Nephron (organoid): ENCODE data around the gene KLHL7.

ENCODE experiments used
- H3K27ac Mint-ChIP-seq, 3 experiments: 2 replicates each; pipeline ENCODE4 v1.8.0; 2020; ENCODE audit warnings: mixed read lengths in 3 of 3, mild to moderate bottlenecking in 2 of 3, moderate library complexity in 1 of 3
- H3K27me3 Mint-ChIP-seq: 2 replicates; pipeline ENCODE4 v1.8.0; 2021; ENCODE audit warnings: low read depth, mild to moderate bottlenecking, moderate library complexity, mixed read lengths
- H3K36me3 Mint-ChIP-seq: 2 replicates; pipeline ENCODE4 v1.8.0; 2020; ENCODE audit warnings: low read depth, mixed read lengths
- H3K4me1 Mint-ChIP-seq: 2 replicates; pipeline ENCODE4 v1.8.0; 2020; ENCODE audit warnings: mixed read lengths
- H3K4me3 Mint-ChIP-seq, 3 experiments: 2 replicates each; pipeline ENCODE4 v1.8.0; 2020; ENCODE audit warnings: mild to moderate bottlenecking in 3 of 3, mixed read lengths in 3 of 3, moderate library complexity in 2 of 3
- H3K9me3 Mint-ChIP-seq: 2 replicates; pipeline ENCODE4 v1.8.0; 2020; ENCODE audit warnings: mixed read lengths
- CTCF ChIP-seq, 3 experiments: fragments of 200-600 bp; sonication (generic); IDR thresholded peaks; one replicate each; pipeline ENCODE4 v1.5.0; 2021; ENCODE audit warnings: antibody characterized with exemption in 3 of 3; ENCODE audit not compliant: unreplicated experiment in 3 of 3

Gene KLHL7

GRCh38 chr7:23200331-23200730, 94.7 kb downstream of the KLHL7 start:
- Mint-ChIP-seq H3K27me3 (no peaks in the 10 kb centered on the region), H3K4me1 (peaks cover 4% of the 10 kb centered on the region)

GRCh38 chr7:23204241-23204640, 98.7 kb downstream of the KLHL7 start:
- H3K4me3 Mint-ChIP-seq = no peak overlapping the region

More at GRCh38 chr7:23200331-23200730, 94.7 kb downstream of the KLHL7 start:
- H3K27ac Mint-ChIP-seq = no peak overlapping the region
- no peak overlapping the region for H3K4me3 Mint-ChIP-seq
- no peak for TF ChIP-seq CTCF (IDR thresholded peaks at IDR 0.05; ENCODE audit: unreplicated experiment in 3 of 3)
- peaks cover 66% of the 10 kb centered on the region for H3K36me3 Mint-ChIP-seq
- no peaks in the 10 kb centered on the region for H3K9me3 Mint-ChIP-seq

GRCh38 chr7:23205577-23205908, 100.0 kb downstream of the KLHL7 start:
- Mint-ChIP-seq H3K4me3 (no peak overlapping the region), H3K4me1 (peaks cover 24% of the 10 kb centered on the region), H3K27me3 (no peaks in the 10 kb centered on the region), H3K27ac (peak overlapping the region; percentile 43 to 78 (median 53)), H3K9me3 (no peaks in the 10 kb centered on the region), H3K36me3 (peaks cover 40% of the 10 kb centered on the region)
- TF ChIP-seq CTCF (IDR thresholded peaks at IDR 0.05; ENCODE audit: unreplicated experiment in 3 of 3) = no peak

More at GRCh38 chr7:23204241-23204640, 98.7 kb downstream of the KLHL7 start:
- Mint-ChIP-seq H3K27me3 (no peaks in the 10 kb centered on the region), H3K27ac (no peak overlapping the region), H3K9me3 (no peaks in the 10 kb centered on the region), H3K4me1 (peaks cover 24% of the 10 kb centered on the region), H3K36me3 (peaks cover 51% of the 10 kb centered on the region)
- no peak for TF ChIP-seq CTCF (IDR thresholded peaks at IDR 0.05; ENCODE audit: unreplicated experiment in 3 of 3)

- peak overlapping the region; percentile 66 to 84 (median 78) for H3K27ac Mint-ChIP-seq
- peaks cover 24% of the 10 kb centered on the region for H3K4me1 Mint-ChIP-seq
- no peak for TF ChIP-seq CTCF (IDR thresholded peaks at IDR 0.05; ENCODE audit: unreplicated experiment in 3 of 3)
- no peaks in the 10 kb centered on the region for H3K27me3 Mint-ChIP-seq
- peak overlapping the region in 1 of 3 experiments; percentile 62 for H3K4me3 Mint-ChIP-seq
- H3K36me3 Mint-ChIP-seq = peaks cover 34% of the 10 kb centered on the region
- H3K9me3 Mint-ChIP-seq = no peaks in the 10 kb centered on the region
These were observed 100.6 kb downstream of the KLHL7 start for GRCh38 chr7:23205909-23206767.

GRCh38 chr7:23207021-23207420, 101.4 kb downstream of the KLHL7 start:
- H3K4me3 Mint-ChIP-seq = peak overlapping the region in 1 of 3 experiments; percentile 17
- H3K9me3 Mint-ChIP-seq = no peaks in the 10 kb centered on the region
- H3K36me3 Mint-ChIP-seq = peaks cover 25% of the 10 kb centered on the region
- H3K4me1 Mint-ChIP-seq = peaks cover 31% of the 10 kb centered on the region
- TF ChIP-seq CTCF (IDR thresholded peaks at IDR 0.05; ENCODE audit: unreplicated experiment in 3 of 3) = no peak
- H3K27ac Mint-ChIP-seq = peak overlapping the region; percentile 66 to 84 (median 76)
- H3K27me3 Mint-ChIP-seq = peaks cover 3% of the 10 kb centered on the region

- Mint-ChIP-seq H3K36me3 (peaks cover 21% of the 10 kb centered on the region), H3K27ac (no peak overlapping the region), H3K4me1 (peaks cover 34% of the 10 kb centered on the region), H3K4me3 (no peak overlapping the region), H3K9me3 (no peaks in the 10 kb centered on the region), H3K27me3 (peaks cover 3% of the 10 kb centered on the region)
- no peak for TF ChIP-seq CTCF (IDR thresholded peaks at IDR 0.05; ENCODE audit: unreplicated experiment in 3 of 3)
These were observed 102.3 kb downstream of the KLHL7 start for GRCh38 chr7:23207884-23208283.
